ENCODE measurements around the gene IFITM2.

The IFITM2 gene

GRCh38 chr11:293271-293851 is 14.3 kb upstream of the IFITM2 start:
- no peak for DNase-seq

GRCh38 chr11:293852-294661 is 13.6 kb upstream of the IFITM2 start:
- no peak for DNase-seq

DNA sequence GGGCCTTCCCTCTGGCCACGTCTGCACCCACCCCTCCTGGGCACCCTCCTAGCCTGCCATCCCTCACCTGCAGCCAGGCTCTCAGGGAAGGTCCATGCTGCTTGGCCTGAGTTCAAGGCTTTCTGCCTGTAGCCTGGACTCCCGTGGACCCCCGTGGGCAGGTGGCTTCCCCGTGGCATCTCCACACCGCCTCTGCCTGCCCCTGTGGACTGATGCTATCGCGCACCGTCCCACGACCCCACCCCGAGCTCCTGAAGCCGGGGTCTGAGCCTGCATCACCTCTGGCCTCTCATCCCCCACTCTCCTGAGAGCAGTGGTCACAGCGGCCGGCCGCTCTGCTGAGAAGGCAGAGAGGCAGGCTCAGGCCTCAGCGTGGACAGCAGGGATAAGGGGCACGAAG is 12.8 kb upstream of the IFITM2 start:
- DNase-seq = no peak

DNA sequence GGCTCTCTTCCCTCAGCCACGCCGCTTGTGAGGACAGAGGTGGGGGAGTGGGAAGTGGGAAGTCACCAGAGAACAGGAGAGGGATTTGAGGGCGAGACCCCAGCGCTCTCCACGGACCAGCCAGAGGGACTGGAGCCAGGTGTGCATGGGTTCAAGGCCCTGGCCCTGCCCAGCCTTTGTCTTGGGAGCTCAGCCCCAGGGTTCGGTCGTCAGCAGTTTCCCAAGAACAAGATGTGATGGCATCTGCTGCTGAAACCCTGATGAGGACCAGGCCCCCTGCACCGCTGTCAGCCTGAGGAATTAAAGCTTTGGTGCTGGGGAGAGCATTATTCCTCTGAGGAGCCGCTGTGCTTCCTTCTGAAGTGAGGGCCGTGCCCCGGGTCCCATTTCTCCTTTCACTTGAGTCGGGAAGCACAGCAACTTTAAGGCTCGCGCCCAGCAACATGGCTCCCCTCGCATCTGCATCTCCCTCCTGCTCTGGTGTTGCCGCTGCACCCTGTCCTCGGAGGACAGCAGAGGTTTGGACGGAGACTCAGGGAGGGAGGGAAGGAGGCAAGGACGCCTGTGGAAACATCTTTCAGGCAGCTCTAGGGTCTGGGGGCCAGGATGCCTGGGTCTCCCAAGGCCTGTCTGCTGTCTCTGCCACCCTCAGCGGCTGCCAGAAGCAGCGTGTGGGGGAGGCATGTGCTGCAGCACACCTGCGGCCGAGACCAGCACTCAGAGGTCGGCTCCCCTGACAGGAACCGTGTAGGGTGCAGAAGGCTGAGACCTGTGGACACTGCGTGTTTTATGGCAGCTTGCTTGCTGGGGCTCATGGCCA is 12.1 kb upstream of the IFITM2 start:
- DNase-seq = no peak

GRCh38 chr11:296171-297050 is 11.2 kb upstream of the IFITM2 start:
- no peak for DNase-seq

- no peak for DNase-seq
Observed at GRCh38 chr11:297051-297585, 10.5 kb upstream of the IFITM2 start.

- DNase-seq = no peak
Observed at GRCh38 chr11:297586-298405, 9.8 kb upstream of the IFITM2 start.

GRCh38 chr11:298406-299065 is 9.1 kb upstream of the IFITM2 start:
- DNase-seq = no peak

GRCh38 chr11:299081-299891 is 8.3 kb upstream of the IFITM2 start, which contains the start of gene IFITM5:
TSS of gene IFITM5 (minus strand) at chr11:299526. CDS start at chr11:299490, 36 bp downstream.
- no peak for DNase-seq

- DNase-seq = no peak
Observed at GRCh38 chr11:299951-300735, 7.5 kb upstream of the IFITM2 start.

GRCh38 chr11:303363-303762 is 4.3 kb upstream of the IFITM2 start:
- DNase-seq = no peak

DNA sequence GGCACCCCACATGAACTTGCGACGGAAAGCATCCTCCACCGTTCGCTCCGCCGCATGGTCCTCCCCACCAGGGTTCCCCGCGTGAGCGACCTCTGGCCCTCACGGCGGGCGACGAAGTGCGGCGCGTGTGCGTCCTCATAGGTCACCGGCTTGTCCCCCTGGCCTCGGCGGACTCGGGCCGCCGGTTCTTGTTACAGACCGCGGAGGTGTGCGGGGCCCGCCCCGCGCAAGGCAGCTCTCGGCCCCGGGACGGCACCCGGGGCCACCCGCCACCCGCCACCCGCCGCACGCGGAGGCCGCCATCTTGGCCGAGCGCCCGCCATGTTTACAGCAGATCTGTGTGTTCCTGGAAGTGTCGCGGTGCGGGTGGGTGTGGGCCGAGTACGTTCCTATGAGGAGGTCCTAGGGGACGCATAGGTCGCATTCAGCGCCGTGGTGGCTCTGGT is 3.5 kb upstream of the IFITM2 start:
- DNase-seq = no peak

DNA sequence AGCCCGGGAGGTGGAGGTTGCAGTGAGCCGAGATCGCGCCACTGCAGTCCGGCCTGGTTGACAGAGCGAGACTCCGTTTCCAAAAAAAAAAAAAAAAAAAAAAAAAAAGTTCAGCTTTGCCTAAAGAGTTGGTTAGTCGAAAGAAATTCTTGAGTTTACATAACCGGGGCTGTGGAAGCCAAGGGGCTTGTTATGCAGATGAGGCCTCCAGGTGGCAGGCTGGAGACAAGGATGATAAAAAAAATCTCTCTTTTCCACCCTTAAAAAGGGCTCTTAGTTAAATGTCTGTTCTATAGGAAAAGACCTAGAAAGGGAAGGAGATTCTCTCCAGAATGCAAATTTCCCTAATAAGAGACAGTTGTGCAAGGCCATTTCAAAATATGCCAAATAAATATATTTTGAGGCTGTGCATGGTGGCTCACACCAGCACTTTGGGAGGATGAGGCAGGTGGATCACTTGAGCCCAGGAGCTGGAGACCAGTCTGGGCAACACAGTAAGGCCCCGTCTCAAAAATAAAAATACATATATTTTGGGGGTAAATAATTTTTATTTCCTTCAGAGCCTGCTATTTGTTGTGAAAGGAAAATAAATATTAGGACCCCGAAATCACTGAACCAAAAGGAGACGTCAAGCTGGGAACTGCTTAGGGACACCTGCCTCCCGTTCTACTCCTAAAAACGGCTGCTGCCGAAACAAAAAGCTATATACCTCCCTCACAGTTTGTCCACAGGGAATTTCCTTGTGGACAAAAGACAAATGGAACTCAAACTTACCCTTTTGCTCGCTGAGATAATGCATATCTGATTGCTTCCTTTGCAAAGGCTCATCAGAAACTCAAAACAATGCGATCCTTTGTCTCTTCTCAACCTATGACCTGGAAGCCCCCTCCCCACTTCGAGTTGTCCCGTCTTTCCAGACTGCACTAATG is 2.4 kb upstream of the IFITM2 start:
- DNase-seq = peak in 2 of 4 experiments; percentile 38 to 52

- DNase-seq = no peak
Observed at GRCh38 chr11:305844-306211, 1.8 kb upstream of the IFITM2 start.

GRCh38 chr11:306645-307371 is 808 bp upstream of the IFITM2 start:
- DNase-seq = no peak

- DNase-seq = peak in 1 of 4 experiments; percentile 23
Observed at GRCh38 chr11:308740-309665, 1.4 kb downstream of the IFITM2 start.

All from activated naive CD4-positive, alpha-beta T cell (primary cell).